ENCODE measurements around the gene RAD21L1. TPM values are rescaled to one million over a fixed set of nuclear protein-coding genes. Genes with fewer than 3 reads are reported as not detected.

The RAD21L1 gene
- total RNA-seq, 4 donors from 2014 or later: not detected

DNA sequence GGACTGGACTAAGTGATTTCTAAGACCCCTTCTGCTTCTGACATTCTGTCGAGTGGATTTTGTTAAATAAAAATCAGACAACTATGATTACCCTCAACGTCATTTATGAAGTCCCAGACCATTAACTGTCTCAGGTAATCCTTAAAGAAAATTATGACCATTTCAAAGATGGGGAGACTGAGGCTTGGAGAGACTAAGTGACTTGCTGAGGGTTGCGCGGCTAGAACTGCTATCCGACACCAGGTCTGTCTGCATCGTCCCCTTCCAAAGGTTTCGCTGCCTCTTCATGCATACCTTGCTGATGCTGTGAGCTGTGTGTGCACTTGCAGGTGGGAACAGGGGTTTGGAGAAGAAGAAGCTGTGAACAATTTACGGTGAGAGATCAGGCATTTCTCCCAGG, 43.4 kb downstream of the RAD21L1 start:
- Histone ChIP-seq H3K4me3 (no peak overlapping the region), H3K27me3 (no peaks in the 10 kb centered on the region), H3K27ac (no peak overlapping the region), H3K36me3 (no peaks in the 10 kb centered on the region), H3K4me1 (peaks cover 0 to 22% (median 5%) of the 10 kb centered on the region in 3 donors), H3K9me3 (no peaks in the 10 kb centered on the region)
- TF ChIP-seq POLR2A (IDR thresholded peaks at IDR 0.05): no peak
- TF ChIP-seq, protein P1, sequence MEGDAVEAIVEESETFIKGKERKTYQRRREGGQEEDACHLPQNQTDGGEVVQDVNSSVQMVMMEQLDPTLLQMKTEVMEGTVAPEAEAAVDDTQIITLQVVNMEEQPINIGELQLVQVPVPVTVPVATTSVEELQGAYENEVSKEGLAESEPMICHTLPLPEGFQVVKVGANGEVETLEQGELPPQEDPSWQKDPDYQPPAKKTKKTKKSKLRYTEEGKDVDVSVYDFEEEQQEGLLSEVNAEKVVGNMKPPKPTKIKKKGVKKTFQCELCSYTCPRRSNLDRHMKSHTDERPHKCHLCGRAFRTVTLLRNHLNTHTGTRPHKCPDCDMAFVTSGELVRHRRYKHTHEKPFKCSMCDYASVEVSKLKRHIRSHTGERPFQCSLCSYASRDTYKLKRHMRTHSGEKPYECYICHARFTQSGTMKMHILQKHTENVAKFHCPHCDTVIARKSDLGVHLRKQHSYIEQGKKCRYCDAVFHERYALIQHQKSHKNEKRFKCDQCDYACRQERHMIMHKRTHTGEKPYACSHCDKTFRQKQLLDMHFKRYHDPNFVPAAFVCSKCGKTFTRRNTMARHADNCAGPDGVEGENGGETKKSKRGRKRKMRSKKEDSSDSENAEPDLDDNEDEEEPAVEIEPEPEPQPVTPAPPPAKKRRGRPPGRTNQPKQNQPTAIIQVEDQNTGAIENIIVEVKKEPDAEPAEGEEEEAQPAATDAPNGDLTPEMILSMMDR (IDR thresholded peaks at IDR 0.05): no peak
- no peak for DNase-seq
- WGBS, 2 donors: 92 to 93% methylated on average over 8 of the region's 8 CpGs
- intact Hi-C loops (cut with DNase I): no loop called here

DNA sequence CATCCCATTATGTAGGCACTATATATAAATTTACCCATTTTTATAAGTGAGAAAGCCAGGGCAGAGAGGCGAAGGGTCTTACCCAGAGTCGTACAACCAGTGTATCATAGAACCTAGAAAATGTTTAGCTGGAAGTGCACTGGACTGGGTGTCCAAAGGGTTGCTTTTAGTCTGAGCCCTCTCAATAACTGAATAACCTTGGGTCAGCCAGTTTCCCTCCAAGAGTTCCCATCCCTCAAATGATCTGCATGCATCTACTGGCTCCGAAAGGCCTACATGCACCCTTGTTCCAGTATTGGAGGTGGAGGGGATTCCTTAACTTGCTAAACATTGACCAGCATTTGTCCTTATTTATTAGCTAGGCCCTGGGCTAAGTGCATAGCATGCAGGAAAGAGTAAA, 44.0 kb downstream of the RAD21L1 start:
- intact Hi-C loops (cut with DNase I): no loop called here
- Histone ChIP-seq H3K36me3 (no peaks in the 10 kb centered on the region), H3K27me3 (no peaks in the 10 kb centered on the region), H3K4me1 (peaks cover 0 to 22% (median 5%) of the 10 kb centered on the region in 3 donors), H3K4me3 (no peak overlapping the region), H3K27ac (no peak overlapping the region), H3K9me3 (no peaks in the 10 kb centered on the region)
- no peak for DNase-seq
- TF ChIP-seq, protein P1 (IDR thresholded peaks at IDR 0.05): no peak
- no peak for TF ChIP-seq POLR2A (IDR thresholded peaks at IDR 0.05)
- WGBS, 2 donors: 83 to 100% methylated on average over 1 to 3 of the region's 3 CpGs

DNA sequence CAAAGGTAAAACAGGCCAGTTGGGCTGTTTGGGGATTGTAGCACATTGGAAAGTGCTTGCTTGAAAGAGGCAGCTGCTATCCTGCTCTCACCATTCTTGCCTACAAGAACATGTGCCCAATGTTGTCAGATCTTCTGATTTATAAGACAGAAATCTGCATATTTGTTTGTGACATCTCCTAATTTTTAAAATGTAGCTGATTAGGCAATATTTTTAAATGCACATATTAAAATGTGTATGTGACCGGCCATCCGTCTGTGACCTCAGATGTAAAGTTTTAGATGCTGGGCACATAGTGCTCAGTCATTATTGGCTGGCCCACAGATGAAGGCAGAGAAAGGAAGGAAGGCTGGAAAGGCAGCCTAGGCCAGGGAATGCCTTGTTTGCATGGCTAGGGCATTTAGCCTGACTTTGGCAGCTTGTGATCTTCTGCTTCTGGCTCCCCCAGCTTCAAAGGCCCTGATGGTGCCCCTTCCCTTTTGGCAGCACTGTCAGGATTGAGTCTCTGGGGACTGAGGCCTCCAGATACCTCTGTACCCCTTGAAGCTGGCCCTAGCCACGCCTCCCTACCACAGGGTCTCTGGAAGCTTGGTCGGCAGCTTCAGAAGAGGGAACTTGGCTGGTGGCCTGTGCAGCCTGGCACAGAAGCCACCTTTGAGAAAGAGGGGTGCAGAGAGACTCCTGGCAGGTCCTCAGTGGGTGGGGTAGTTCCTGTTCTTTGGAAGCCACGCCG, 46.7 kb downstream of the RAD21L1 start:
- Histone ChIP-seq H3K27ac (no peak overlapping the region), H3K27me3 (no peaks in the 10 kb centered on the region), H3K9me3 (no peaks in the 10 kb centered on the region), H3K4me1 (peaks cover 0 to under 1% (median 0%) of the 10 kb centered on the region in 3 donors), H3K4me3 (no peak overlapping the region), H3K36me3 (no peaks in the 10 kb centered on the region)
- intact Hi-C loops (cut with DNase I): no loop called here
- 83 to 94% methylated on average over 2 of the region's 6 CpGs for WGBS, 2 donors
- DNase-seq: no peak
- TF ChIP-seq, protein P1 (IDR thresholded peaks at IDR 0.05): no peak
- no peak for TF ChIP-seq POLR2A (IDR thresholded peaks at IDR 0.05)

DNA sequence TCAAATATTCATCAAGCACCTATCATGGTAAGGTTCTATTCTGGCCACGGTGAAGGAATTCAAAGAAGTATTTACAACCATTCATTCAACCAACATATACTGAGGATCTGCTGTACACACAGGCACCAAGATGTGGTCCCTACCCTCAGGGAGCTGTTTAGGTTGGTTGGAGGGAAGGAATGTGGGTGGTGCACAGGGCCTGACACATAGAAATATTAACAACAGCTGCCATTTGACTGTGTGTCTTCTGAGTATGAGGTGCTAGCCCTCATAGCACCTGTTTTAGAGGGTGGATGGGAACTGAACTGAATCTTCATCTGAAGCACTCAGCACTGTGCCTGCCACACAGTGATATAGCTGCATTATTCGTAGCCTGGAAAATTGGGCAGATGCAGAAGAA, 47.5 kb downstream of the RAD21L1 start:
- no peak for DNase-seq
- 77 to 79% methylated on average over 2 of the region's 2 CpGs for WGBS, 2 donors
- Histone ChIP-seq H3K4me1 (no peaks in the 10 kb centered on the region), H3K9me3 (no peaks in the 10 kb centered on the region), H3K36me3 (no peaks in the 10 kb centered on the region), H3K27ac (no peak overlapping the region), H3K27me3 (no peaks in the 10 kb centered on the region), H3K4me3 (no peak overlapping the region)
- no peak for TF ChIP-seq POLR2A (IDR thresholded peaks at IDR 0.05)
- TF ChIP-seq, protein P1 (IDR thresholded peaks at IDR 0.05): no peak
- intact Hi-C loops (cut with DNase I): no loop called here

DNA sequence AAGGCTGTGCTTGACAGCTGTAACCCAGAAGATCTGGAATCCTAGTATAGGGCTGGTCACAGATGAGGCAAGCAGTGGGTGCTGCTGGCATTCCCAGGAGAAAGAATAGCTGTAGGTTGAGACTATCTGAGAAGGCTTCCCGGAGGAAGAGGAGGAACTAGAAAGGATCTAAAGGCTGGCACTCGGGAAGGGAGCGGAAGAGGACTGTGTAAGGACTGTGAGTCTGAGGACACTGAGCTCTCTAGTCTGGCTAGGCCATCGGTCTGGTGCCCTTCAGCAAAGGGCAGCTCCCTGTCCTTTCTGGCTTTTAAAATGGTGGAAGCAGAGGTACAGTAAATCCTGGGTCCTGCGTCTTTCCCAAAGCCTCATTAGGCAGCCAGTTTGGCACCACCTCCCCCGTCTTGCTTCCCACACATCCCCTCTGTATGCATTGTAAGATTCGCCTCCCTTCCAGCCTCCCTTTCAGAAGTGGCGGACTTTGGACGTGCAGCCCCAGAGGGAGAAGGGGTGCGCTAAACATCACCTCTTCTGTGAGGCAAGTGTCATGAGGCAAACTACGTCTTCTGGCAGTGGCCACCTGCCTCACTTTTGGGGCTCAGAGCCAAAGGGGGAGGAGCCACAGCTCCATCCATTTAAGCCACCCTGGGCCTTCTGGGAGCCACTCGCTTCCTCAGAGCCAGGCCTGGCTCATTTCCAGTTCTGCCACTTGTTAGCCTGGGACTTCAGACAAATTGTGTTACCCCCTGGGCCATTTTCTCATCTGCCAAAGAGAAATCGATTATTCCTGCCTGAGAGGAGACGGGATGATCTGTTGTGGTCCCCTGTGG, 48.9 kb downstream of the RAD21L1 start:
- Histone ChIP-seq H3K27me3 (no peaks in the 10 kb centered on the region), H3K27ac (no peak overlapping the region), H3K4me1 (no peaks in the 10 kb centered on the region), H3K36me3 (no peaks in the 10 kb centered on the region), H3K9me3 (no peaks in the 10 kb centered on the region), H3K4me3 (no peak overlapping the region)
- 88 to 90% methylated on average over 11 to 13 of the region's 14 CpGs for WGBS, 2 donors
- DNase-seq: no peak
- TF ChIP-seq, protein P1 (IDR thresholded peaks at IDR 0.05): no peak
- TF ChIP-seq POLR2A (IDR thresholded peaks at IDR 0.05): no peak
- intact Hi-C loops (cut with DNase I): no loop called here
